Natural killer cell (primary cell): ENCODE data around the gene PPP2R2C. TPM values are rescaled to one million over a fixed set of nuclear protein-coding genes. Genes with fewer than 3 reads are reported as not detected.

Source experiments
- ATAC-seq, 3 donors: fragments of 150-1000 bp in 2 of 3; fragments of 200-7000 bp in 1 of 3; cut with Tn5 transposase; 1 replicate in 1 of 3; 2 replicates in 2 of 3; pipeline ENCODE4 v1.10.0; 2021; ENCODE audit warnings: mild to moderate bottlenecking in 2 of 3, moderate library complexity in 2 of 3
- DNase-seq, 2 donors: peaks; one replicate each; pipeline versions ENCODE4 v3.0.0 to v3.0.0-alpha.2; 2013 to 2021; ENCODE audit warnings: mixed read lengths in 1 of 2
- H3K27ac ChIP-seq: one replicate; pipeline ENCODE4 v1.5.1; 2013; ENCODE audit warnings: mild to moderate bottlenecking, low read length
- H3K27me3 ChIP-seq: one replicate; pipeline ENCODE4 v1.6.1; 2013; ENCODE audit warnings: low read length; ENCODE audit not compliant: control insufficient read depth, insufficient read depth
- H3K36me3 ChIP-seq: one replicate; pipeline ENCODE4 v1.6.1; 2013; ENCODE audit warnings: low read length; ENCODE audit not compliant: control insufficient read depth, insufficient read depth
- H3K4me1 ChIP-seq: one replicate; pipeline ENCODE4 v1.6.1; 2013; ENCODE audit warnings: low read length; ENCODE audit not compliant: control insufficient read depth, insufficient read depth
- H3K4me3 ChIP-seq: one replicate; pipeline ENCODE4 v1.5.1; 2013; ENCODE audit warnings: low read length
- H3K9me3 ChIP-seq: one replicate; pipeline ENCODE4 v1.6.1; 2013; ENCODE audit warnings: low read length; ENCODE audit not compliant: control insufficient read depth, insufficient read depth
- H3K27ac Mint-ChIP-seq, 2 donors: one replicate each; pipeline ENCODE4 v1.8.0; 2022; ENCODE audit warnings: mild to moderate bottlenecking in 2 of 2, mixed read lengths in 2 of 2, moderate library complexity in 1 of 2
- H3K27me3 Mint-ChIP-seq, 2 donors: one replicate each; pipeline ENCODE4 v1.8.0; 2022; ENCODE audit warnings: low read depth in 2 of 2, mixed read lengths in 2 of 2
- H3K36me3 Mint-ChIP-seq: one replicate; pipeline ENCODE4 v1.8.0; 2022; ENCODE audit warnings: mixed read lengths
- H3K4me1 Mint-ChIP-seq, 2 donors: one replicate each; pipeline ENCODE4 v1.8.0; 2022; ENCODE audit warnings: mixed read lengths in 2 of 2
- H3K4me3 Mint-ChIP-seq: one replicate; pipeline ENCODE4 v1.8.0; 2022; ENCODE audit warnings: mild to moderate bottlenecking, moderate library complexity, mixed read lengths
- H3K9me3 Mint-ChIP-seq, 2 donors: one replicate each; pipeline ENCODE4 v1.8.0; 2022; ENCODE audit warnings: mixed read lengths in 2 of 2
- WGBS: methylation state at CpG from one replicate; pipeline ENCODE4 v1.1.7; 2013; ENCODE audit warnings: missing lambda C conversion rate; ENCODE audit not compliant: insufficient coverage; 5-methylcytosine and 5-hydroxymethylcytosine counted together
- intact Hi-C: fragments of 100-400 bp; cut with micrococcal nuclease; formaldehyde crosslinking; loops from one replicate; pipeline ENCODE4 v1.14.2; 2022
- total RNA-seq, 4 donors: library from RNA; stranded (reverse); fragments of 120-200 nt in 1 of 4; gene quantifications; one replicate each; pipeline versions ENCODE4 v1.2.3 to v1.2.4, GENCODE V29; 2013 to 2022
- TF ChIP-seq, protein P1 (sequence below): fragments of 200-600 bp; IDR thresholded peaks from one replicate; pipeline ENCODE4 v1.8.0; 2022; ENCODE audit warnings: antibody characterized with exemption

PPP2R2C gene
- total RNA-seq, 3 donors from 2014 or later (not counting 1 experiment from before 2014, with no cell fraction given): not detected

DNA sequence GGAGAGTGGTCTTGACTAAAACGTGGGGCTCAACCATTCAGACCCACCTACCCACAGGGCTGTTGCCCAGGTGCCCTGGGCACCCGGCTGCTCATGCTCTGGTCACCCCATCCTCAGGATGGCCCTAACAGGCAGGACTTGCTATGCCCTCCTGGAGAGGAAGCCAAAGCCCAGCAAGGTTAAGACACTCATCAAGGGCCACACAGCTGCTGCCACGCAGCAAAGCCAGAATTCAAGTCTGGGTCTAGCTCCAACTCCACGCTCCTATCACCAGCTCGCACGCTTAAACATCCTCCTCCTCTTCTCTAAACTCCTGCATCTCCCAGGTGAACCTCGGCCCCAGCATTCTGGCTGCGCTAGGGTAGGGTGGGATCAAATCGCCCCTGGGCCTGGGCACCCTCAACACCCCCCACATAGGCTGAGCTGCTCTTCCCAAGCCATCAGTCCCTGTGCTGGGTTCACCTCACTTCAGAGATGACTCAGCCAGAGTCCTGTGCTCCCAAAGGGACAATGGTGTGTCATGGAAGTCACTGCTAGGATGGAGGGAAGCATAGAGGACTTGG, 54.1 kb downstream of the PPP2R2C start:
- Mint-ChIP-seq H3K27ac (no peak overlapping the region), H3K4me1 (no peaks in the 10 kb centered on the region), H3K9me3 (no peaks in the 10 kb centered on the region), H3K27me3 (peaks cover 9 to 45% of the 10 kb centered on the region in 2 donors), H3K36me3 (no peaks in the 10 kb centered on the region), H3K4me3 (no peak overlapping the region)
- H3K9me3 ChIP-seq: no peaks in the 10 kb centered on the region
- WGBS: 82% methylated on average over 8 of the region's 9 CpGs
- intact Hi-C loops: no loop called here
- H3K4me1 ChIP-seq: no peaks in the 10 kb centered on the region
- ATAC-seq: no peak
- no peak overlapping the region for H3K27ac ChIP-seq
- TF ChIP-seq, protein P1, sequence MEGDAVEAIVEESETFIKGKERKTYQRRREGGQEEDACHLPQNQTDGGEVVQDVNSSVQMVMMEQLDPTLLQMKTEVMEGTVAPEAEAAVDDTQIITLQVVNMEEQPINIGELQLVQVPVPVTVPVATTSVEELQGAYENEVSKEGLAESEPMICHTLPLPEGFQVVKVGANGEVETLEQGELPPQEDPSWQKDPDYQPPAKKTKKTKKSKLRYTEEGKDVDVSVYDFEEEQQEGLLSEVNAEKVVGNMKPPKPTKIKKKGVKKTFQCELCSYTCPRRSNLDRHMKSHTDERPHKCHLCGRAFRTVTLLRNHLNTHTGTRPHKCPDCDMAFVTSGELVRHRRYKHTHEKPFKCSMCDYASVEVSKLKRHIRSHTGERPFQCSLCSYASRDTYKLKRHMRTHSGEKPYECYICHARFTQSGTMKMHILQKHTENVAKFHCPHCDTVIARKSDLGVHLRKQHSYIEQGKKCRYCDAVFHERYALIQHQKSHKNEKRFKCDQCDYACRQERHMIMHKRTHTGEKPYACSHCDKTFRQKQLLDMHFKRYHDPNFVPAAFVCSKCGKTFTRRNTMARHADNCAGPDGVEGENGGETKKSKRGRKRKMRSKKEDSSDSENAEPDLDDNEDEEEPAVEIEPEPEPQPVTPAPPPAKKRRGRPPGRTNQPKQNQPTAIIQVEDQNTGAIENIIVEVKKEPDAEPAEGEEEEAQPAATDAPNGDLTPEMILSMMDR: no peak
- no peak overlapping the region for H3K4me3 ChIP-seq
- no peaks in the 10 kb centered on the region for H3K36me3 ChIP-seq
- H3K27me3 ChIP-seq: no peaks in the 10 kb centered on the region
- no peak for DNase-seq

DNA sequence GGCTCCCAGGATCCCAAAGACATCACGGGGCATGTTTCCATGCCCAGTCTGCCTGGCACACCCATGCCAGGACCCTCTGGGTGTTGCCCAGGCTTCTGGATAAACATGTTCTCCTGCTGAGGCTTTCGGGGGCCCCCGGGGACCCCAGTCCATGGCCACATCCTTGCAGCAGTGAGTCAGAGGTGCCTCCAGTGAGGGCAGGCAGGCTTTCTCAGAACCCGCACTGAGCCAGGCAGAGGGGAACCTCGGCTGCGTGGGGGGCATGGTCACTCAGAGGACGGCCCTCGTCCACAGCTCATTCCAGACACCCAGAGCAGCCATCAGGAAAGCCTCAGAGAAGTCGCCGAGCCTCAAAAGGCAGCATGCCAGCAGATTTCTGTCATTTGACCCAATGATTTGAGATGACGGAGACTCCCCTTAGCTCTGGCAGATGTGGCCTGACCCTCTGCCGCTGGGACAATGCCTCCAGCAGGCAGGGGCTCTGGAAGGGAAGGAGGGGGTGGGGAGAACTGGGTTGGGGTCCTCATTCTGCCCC, 54.8 kb downstream of the PPP2R2C start:
- Mint-ChIP-seq H3K27ac (no peak overlapping the region), H3K4me3 (no peak overlapping the region), H3K4me1 (no peaks in the 10 kb centered on the region), H3K9me3 (peaks cover 2 to 3% of the 10 kb centered on the region in 2 donors), H3K27me3 (peaks cover 11 to 38% of the 10 kb centered on the region in 2 donors), H3K36me3 (no peaks in the 10 kb centered on the region)
- DNase-seq (no peak), ATAC-seq (no peak)
- no peaks in the 10 kb centered on the region for H3K36me3 ChIP-seq
- intact Hi-C loops: no loop called here
- peaks cover 1% of the 10 kb centered on the region for H3K9me3 ChIP-seq
- 72% methylated on average over 12 of the region's 12 CpGs for WGBS
- no peak overlapping the region for H3K27ac ChIP-seq
- no peaks in the 10 kb centered on the region for H3K27me3 ChIP-seq
- H3K4me3 ChIP-seq: no peak overlapping the region
- no peaks in the 10 kb centered on the region for H3K4me1 ChIP-seq
- TF ChIP-seq, protein P1: no peak

DNA sequence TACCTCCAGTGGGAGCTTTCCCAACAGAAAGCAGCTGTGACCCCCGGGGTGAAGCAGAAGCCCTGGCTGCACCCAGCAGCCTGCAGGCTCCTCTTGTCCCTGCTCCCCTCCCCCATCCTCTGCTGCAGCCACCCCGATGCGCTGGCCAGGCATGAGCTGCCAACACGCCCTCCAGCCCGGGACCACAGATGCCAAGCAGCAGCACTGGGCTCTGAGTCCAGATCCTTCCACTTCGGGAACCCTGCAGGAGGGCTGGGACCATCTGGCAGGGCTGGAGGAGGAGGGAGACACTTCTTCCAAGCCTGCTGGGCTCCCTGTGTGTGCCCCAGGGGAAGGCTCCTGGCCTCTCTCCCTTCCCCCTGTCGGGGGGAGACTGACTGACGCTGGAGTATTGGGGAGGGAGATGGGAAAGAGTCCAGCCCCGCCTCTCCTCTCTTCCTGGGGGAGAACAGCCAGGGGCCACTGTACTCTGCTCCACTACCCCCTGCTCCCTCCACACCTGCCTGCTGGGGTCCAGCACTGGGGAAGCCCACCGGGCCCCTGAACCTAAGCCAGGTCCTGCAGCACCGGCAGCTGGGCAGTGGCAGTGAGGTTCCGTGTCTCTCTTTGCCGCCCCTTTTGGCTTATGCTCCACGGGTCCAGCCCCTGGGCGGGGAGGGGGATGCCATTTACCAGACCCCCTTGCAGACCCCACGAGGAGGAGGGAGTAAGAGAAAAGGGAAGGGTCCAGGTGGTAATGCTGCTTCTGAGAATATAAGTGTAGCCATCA, 55.7 kb downstream of the PPP2R2C start:
- no peak for DNase-seq
- no peak for ATAC-seq

More for the DNA sequence above, 55.7 kb downstream of the PPP2R2C start:
- intact Hi-C loops: no loop called here
- Histone ChIP-seq H3K4me1 (no peaks in the 10 kb centered on the region), H3K27me3 (no peaks in the 10 kb centered on the region), H3K36me3 (no peaks in the 10 kb centered on the region), H3K27ac (no peak overlapping the region), H3K9me3 (peaks cover 3% of the 10 kb centered on the region), H3K4me3 (no peak overlapping the region)
- Mint-ChIP-seq H3K4me1 (no peaks in the 10 kb centered on the region), H3K4me3 (no peak overlapping the region), H3K27me3 (peaks cover 8 to 29% of the 10 kb centered on the region in 2 donors), H3K9me3 (peaks cover 2 to 3% of the 10 kb centered on the region in 2 donors), H3K27ac (no peak overlapping the region), H3K36me3 (no peaks in the 10 kb centered on the region)
- 60% methylated on average over 14 of the region's 16 CpGs for WGBS
- TF ChIP-seq, protein P1: no peak
